GM18858 (cell line): ENCODE measurements around the gene CHTF8.
"Not testable (repeated sequence)": the region's sequence is repeated elsewhere in the genome, so short reads cannot be mapped to it uniquely, and the experiment has no call there.

Experiments
- ATAC-seq: cut with Tn5 transposase; IDR thresholded peaks from one replicate; pipeline ENCODE4 v1.9.1; 2021; ENCODE audit not compliant: unreplicated experiment

The CHTF8 gene

GRCh38 chr16:69132424-69133252 lies at the start of gene CHTF8, which contains the start of gene UTP4:
CHTF8 (minus strand) TSS chr16:69132588; CDS start chr16:69121458, 11,130 bp downstream.
UTP4 (plus strand) TSS chr16:69132649; CDS start chr16:69133460, 811 bp downstream.
- no peak for ATAC-seq

- ATAC-seq = no peak
Observed at GRCh38 chr16:69180011-69180338, 47.6 kb upstream of the CHTF8 start.

DNA sequence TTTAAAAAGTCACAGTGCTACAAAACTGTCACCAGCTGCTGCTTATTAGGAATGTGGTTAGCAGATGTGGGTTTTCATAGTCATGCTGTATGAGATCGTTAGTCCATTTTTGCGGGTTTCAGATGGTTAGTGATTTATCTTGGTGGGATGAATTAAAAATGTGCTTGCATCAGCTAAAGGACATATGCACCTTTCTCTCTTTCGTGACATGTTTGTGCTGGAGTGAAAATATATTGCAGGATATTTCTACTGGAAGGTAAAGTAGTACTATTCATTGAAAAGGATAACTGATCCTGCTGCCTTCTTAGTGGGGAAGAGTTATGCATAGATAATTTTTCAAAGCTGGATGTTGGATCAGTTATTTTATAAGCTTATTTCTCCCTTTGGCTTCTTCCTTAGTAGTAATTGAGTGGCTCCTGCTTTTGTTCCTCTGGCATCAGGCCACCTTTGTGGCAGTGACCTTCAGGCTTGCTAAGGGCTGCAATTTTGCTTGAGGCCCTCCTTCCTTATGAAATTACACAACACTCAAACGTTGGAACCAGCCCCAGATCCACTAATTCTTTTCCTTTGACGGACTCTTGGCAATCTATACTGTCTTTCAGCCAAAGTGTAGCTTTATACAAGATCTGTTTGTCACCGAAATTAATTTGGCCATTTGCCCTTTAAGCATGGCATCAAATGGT lies 47.1 kb upstream of the CHTF8 start:
- ATAC-seq = no peak

DNA sequence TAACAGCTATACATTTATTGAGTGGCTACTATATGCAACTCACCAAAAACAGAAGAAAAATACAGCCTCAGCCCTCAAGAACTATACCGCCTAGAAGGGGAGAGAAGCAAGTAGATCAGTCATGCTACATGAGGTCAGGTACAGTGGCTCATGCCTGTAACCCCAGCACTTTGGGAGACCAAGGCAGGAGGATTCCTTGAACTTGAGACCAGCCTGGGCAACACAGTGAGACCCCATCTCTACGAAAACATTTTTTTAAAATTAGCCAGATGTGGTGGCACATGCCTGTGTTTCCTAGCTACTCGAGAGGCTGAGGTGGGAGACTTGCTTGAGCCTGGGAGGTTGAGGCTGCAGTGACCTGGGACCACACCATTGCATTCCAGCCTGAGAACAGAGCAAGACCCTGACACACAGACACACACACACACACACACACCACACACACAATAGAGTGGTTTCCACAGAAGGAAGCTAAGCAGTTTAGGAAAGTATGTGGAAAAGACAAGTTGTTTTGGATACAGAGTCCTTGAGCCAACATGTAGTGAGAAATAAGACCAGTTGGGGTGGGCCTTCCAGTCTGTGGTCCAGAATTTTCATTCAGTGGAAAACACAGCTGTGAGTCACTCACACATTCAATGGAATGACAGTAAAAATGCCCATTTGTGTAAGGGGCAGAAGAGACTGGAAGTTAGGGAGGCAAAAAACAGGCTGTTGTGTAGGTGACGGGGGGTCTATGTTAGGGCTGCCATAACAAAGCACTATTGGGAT lies 43.8 kb upstream of the CHTF8 start:
- no peak for ATAC-seq

- ATAC-seq = no peak
Observed at GRCh38 chr16:69171325-69172084, 39.1 kb upstream of the CHTF8 start.

- ATAC-seq = no peak
Observed at GRCh38 chr16:69169607-69170352, 37.4 kb upstream of the CHTF8 start.

- no peak for ATAC-seq
Observed at GRCh38 chr16:69169051-69169450, 36.7 kb upstream of the CHTF8 start.

DNA sequence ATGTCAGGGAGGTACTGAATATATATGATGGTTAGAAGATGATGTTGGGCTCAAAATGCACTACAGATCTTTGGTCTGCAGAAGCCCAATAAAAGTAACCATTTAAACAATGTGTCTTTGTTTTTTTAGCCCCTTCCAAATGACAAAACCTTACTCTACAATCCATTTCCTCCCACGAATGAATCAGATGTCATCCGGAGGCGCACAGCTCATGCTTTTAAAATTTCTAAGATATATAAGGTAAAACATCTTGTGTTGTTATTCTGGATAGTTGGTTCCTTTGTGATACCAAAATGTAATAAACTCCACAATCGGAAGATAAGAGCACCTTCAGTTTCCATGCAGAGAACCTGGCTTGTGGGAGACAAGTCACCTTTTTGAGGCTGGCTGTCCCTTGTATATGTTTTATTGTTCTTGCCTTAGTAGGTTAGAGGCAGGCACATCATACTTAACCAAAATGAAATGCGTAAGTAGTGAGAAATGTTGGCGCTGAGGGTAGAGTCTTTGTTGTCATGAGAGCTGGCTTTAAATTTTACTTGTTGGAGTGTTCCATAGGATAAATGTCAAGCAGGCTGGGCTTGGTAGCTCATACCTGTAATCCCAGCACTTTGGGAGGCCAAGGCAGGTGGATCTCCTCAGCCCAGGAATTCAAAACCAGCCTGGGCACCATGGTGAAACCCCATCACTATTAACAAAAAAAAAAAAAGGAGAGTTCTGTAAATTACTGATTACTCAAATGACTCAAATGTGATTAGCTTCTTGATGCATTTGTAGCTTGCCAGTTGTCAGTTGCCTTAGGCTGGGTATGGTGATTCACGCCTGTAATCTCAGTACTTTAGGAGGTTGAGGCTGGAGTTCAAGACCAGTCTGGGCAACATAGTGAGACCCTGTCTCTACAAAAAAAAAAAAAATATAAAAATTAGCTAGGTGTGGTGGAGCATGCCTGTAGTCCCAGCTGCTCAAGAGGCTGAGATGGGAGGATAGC lies 34.9 kb upstream of the CHTF8 start:
- no peak for ATAC-seq

DNA sequence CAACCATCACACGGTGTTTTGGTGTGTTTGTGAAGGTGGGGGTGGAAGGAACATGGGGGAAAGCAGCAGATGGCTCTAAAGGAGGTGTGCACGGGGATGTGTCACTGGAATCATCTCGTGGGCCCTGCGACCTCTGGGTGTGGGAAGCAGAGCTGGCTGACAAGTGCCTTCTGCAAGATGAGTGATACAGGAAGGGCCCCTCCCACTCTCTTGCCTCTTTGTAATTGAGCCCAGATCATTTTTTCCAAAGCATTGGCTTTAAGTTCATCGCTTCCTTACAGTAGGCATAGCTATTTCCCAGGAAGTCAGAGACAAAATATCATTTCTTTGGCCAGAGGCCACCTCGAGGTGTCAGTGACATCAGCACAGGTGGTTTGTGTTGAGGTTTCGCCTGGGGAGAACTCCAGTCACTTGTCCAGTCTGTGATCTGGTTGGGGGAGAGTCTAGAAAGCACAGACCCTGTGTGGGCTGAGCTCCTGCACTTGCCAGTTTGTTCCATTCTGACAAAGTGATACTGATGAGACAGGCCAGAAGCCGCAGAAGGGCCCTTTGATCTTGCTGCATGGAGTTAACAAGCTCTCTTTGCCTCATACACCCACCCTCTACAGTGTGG lies 33.9 kb upstream of the CHTF8 start:
- ATAC-seq = no peak

DNA sequence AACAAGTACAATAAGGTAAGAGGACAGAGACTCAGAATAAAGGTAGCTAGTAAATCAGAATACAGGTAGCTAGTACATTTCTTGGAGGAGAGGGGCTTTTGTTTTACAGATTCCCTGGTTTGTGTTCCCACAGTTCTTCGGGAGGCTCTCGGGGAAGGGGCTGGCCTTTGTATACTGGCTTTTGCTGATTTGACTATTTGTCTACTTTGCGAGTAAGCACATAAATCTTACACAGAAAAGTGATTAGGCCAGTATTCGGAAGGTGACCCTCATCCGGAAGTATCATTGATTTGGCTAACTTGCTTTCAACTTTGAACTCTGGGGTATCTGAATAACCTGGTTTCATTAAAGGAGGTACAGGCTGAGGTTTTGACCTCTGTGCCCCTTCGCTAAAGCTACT lies 33.2 kb upstream of the CHTF8 start:
- ATAC-seq = no peak

GRCh38 chr16:69160192-69160591 lies 27.8 kb upstream of the CHTF8 start:
- no peak for ATAC-seq

- no peak for ATAC-seq
Observed at GRCh38 chr16:69157196-69157595, 24.8 kb upstream of the CHTF8 start.

GRCh38 chr16:69150146-69150865 lies 17.9 kb upstream of the CHTF8 start:
- no peak for ATAC-seq

GRCh38 chr16:69149621-69150020 lies 17.2 kb upstream of the CHTF8 start:
- ATAC-seq = not testable (repeated sequence)

- ATAC-seq = no peak
Observed at GRCh38 chr16:69145658-69146057, 13.3 kb upstream of the CHTF8 start.

GRCh38 chr16:69143116-69143515 lies 10.7 kb upstream of the CHTF8 start:
- no peak for ATAC-seq

DNA sequence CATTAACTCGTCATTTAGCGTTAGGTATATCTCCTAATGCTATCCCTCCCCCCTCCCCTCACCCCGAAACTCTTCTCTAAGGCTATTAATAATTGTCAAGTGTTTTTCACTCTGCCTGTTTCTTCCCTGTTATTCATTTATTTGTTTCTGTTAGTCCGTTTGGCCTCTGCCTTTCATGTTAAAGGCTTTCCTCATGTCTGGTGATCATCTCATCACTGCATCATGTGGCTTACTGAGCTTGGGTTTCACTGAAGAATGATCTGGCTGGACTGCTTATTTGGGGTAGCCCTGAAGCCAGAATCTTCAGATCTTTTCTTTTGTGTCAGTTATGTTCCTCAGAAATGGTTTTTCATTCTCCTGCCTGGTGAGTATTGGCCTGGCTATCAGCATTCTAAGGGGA lies 9.5 kb upstream of the CHTF8 start:
- ATAC-seq = no peak

GRCh38 chr16:69141014-69141413 lies 8.6 kb upstream of the CHTF8 start:
- ATAC-seq = no peak
